HepG2 (cell line): ENCODE measurements around the gene CDK13. TPM values are rescaled to one million over a fixed set of nuclear protein-coding genes. Genes with fewer than 3 reads are reported as not detected.

Experiments
- ARNT ChIP-seq: fragments of 450-650 bp; IDR thresholded peaks from 2 replicates; pipeline ENCODE4 v1.6.1; 2017
- ATF1 ChIP-seq: IDR thresholded peaks from 2 replicates; pipeline ENCODE4 v1.6.1; 2016; ENCODE audit warnings: mild to moderate bottlenecking, control low read depth
- DR1 ChIP-seq: sonication (generic); formaldehyde crosslinking; IDR thresholded peaks from 2 replicates; pipeline ENCODE4 v1.8.0; 2021; ENCODE audit warnings: mild to moderate bottlenecking, missing genetic modification reagents, inconsistent platforms
- E2F1 ChIP-seq: sonication (generic); formaldehyde crosslinking; IDR thresholded peaks from 2 replicates; pipeline ENCODE4 v1.5.0; 2020; ENCODE audit warnings: missing genetic modification reagents
- KMT2A ChIP-seq: sonication (generic); formaldehyde crosslinking; IDR thresholded peaks from 2 replicates; pipeline ENCODE4 v1.4.0; 2020; ENCODE audit warnings: missing genetic modification reagents
- MAX ChIP-seq: IDR thresholded peaks from 2 replicates; pipeline ENCODE4 v1.6.1; 2012; ENCODE audit warnings: inconsistent platforms
- MAZ ChIP-seq, 2 experiments: sonication (generic) in 1 of 2; formaldehyde crosslinking in 1 of 2; IDR thresholded peaks; 2 replicates each; pipeline versions ENCODE4 v1.5.0 to v1.6.1; 2012 to 2020; ENCODE audit warnings: low read depth in 2 of 2, mild to moderate bottlenecking in 2 of 2, borderline replicate concordance in 1 of 2, improper control_type of control experiment in 1 of 2, low read length in 1 of 2, missing genetic modification reagents in 1 of 2, moderate library complexity in 1 of 2
- MNT ChIP-seq: fragments of 450-650 bp; IDR thresholded peaks from 2 replicates; pipeline ENCODE4 v1.6.1; 2016
- NR0B2 ChIP-seq: sonication (generic); formaldehyde crosslinking; IDR thresholded peaks from 2 replicates; pipeline ENCODE4 v1.4.0; 2020; ENCODE audit warnings: mild to moderate bottlenecking, missing genetic modification reagents
- RARG ChIP-seq: sonication (generic); formaldehyde crosslinking; IDR thresholded peaks from 2 replicates; pipeline ENCODE4 v1.4.0; 2020; ENCODE audit warnings: low read depth, mild to moderate bottlenecking, missing genetic modification reagents
- RBFOX2 ChIP-seq: fragments of 200-400 bp; formaldehyde crosslinking; IDR thresholded peaks from 2 replicates; pipeline ENCODE4 v1.6.1; 2017; ENCODE audit warnings: low read depth, mild to moderate bottlenecking, low read length
- RCOR2 ChIP-seq: IDR thresholded peaks from 2 replicates; pipeline ENCODE4 v1.6.1; 2016; ENCODE audit warnings: missing biosample characterization, missing genetic modification reagents
- SMAD3 ChIP-seq: sonication (generic); formaldehyde crosslinking; IDR thresholded peaks from 2 replicates; pipeline ENCODE4 v1.4.0; 2020; ENCODE audit warnings: missing genetic modification reagents
- ZBTB1 ChIP-seq: sonication (generic); formaldehyde crosslinking; IDR thresholded peaks from 2 replicates; pipeline ENCODE4 v1.4.0; 2020; ENCODE audit warnings: missing genetic modification reagents, borderline replicate concordance
- ZFP82 ChIP-seq: sonication (generic); formaldehyde crosslinking; IDR thresholded peaks from 2 replicates; pipeline ENCODE4 v1.5.1; 2020; ENCODE audit warnings: mild to moderate bottlenecking, missing genetic modification reagents, borderline replicate concordance
- ZNF17 ChIP-seq: sonication (generic); formaldehyde crosslinking; IDR thresholded peaks from 2 replicates; pipeline ENCODE4 v1.5.0; 2020; ENCODE audit warnings: mild to moderate bottlenecking, missing genetic modification reagents
- ZNF34 ChIP-seq: sonication (generic); formaldehyde crosslinking; IDR thresholded peaks from 2 replicates; pipeline ENCODE4 v1.4.0; 2020; ENCODE audit warnings: mild to moderate bottlenecking, missing genetic modification reagents, borderline replicate concordance
- ZNF441 ChIP-seq: sonication (generic); formaldehyde crosslinking; IDR thresholded peaks from 2 replicates; pipeline ENCODE4 v1.7.0; 2021; ENCODE audit warnings: missing genetic modification reagents, borderline replicate concordance
- ZNF609 ChIP-seq: sonication (generic); formaldehyde crosslinking; IDR thresholded peaks from 2 replicates; pipeline ENCODE4 v1.4.0; 2020; ENCODE audit warnings: mild to moderate bottlenecking, missing genetic modification reagents, borderline replicate concordance
- ZNF670 ChIP-seq: sonication (generic); formaldehyde crosslinking; IDR thresholded peaks from 2 replicates; pipeline ENCODE4 v1.8.0; 2022; ENCODE audit warnings: mild to moderate bottlenecking, missing genetic modification reagents, borderline replicate concordance
- ZSCAN25 ChIP-seq: sonication (generic); formaldehyde crosslinking; IDR thresholded peaks from 2 replicates; pipeline ENCODE4 v1.8.0; 2022; ENCODE audit warnings: mild to moderate bottlenecking, missing genetic modification reagents
- polyA plus RNA-seq, 8 experiments: library from polyadenylated mRNA; depleted of rRNA in 3 of 8; stranded (reverse) in 7 of 8; unstranded in 1 of 8; fragments of >200 nt; fragmentation: Illumina TruSeq in 4 of 8; extraction: Trizol in 4 of 8; gene quantifications; 2 replicates each; pipeline versions ENCODE4 v1.2.1 to v1.2.3, GENCODE V29; 2011 to 2016; ENCODE audit warnings: low read depth in 4 of 8, missing spikeins in 1 of 8, mixed read lengths in 1 of 8; ENCODE audit not compliant: insufficient read depth in 1 of 8
- total RNA-seq, 5 experiments: library from RNA; depleted of rRNA; stranded (reverse); fragments of >200 nt; fragmentation: Illumina TruSeq; extraction: Trizol; gene quantifications; 2 replicates each; pipeline ENCODE4 v1.2.3, GENCODE V29; 2016; ENCODE audit warnings: low read depth in 1 of 5

CDK13 gene
- total and polyA plus RNA-seq, 2 of the 13 experiments (the other 11 are each of a cell fraction or from before 2014, with no cell fraction given): 21.0 to 40.9 TPM

GRCh38 chr7:39948956-39949928, 814 bp upstream of the CDK13 start (continued):
- TF ChIP-seq DR1 (CRISPR knock-in tag) (peak; percentile 94), MAX (peak; percentile 86), RBFOX2 (peak; percentile 84), KMT2A (CRISPR knock-in tag) (no peak; the same call in 1 of the 2 replicates), ARNT (no peak), ZNF34 (CRISPR knock-in tag) (no peak), E2F1 (CRISPR knock-in tag) (peak; percentile 78; the same call in 1 of the 2 replicates), ZNF670 (CRISPR knock-in tag) (no peak), ZFP82 (CRISPR knock-in tag) (no peak), ZBTB1 (CRISPR knock-in tag) (no peak), ATF1 (peak; percentile 75; the same call in 1 of the 2 replicates), ZSCAN25 (CRISPR knock-in tag) (peak; percentile 44; the same call in 1 of the 2 replicates), NR0B2 (CRISPR knock-in tag) (no peak), ZNF609 (CRISPR knock-in tag) (no peak), ZNF17 (CRISPR knock-in tag) (no peak), MNT (peak; percentile 28), SMAD3 (no peak), RARG (CRISPR knock-in tag) (no peak), MAZ (IDR thresholded peaks at IDR 0.05; ENCODE audit: borderline replicate concordance, low read depth, low read length) (no peak; the same call in 1 of the 2 replicates), MAZ (CRISPR knock-in tag; IDR thresholded peaks at IDR 0.05; ENCODE audit: low read depth) (peak; percentile 82), ZNF441 (CRISPR knock-in tag) (no peak; the same call in 1 of the 2 replicates), RCOR2 (CRISPR knock-in tag) (no peak)
